Spleen (tissue), 7 donors: ENCODE measurements around the gene OXCT1.

Experiments
- CTCF ChIP-seq, 11 experiments: fragments of 200-600 bp in 7 of 11; fragments of 450-650 bp in 4 of 11; sonication (generic) in 4 of 11; IDR thresholded peaks in 8 of 11; conservative IDR thresholded peaks in 3 of 11; 1 replicate in 7 of 11; 2 replicates in 4 of 11; pipeline versions ENCODE4 v1.4.0 to v1.8.0; 2016 to 2021; ENCODE audit warnings: antibody characterized with exemption in 11 of 11, inconsistent platforms in 4 of 11, mild to moderate bottlenecking in 1 of 11
- POLR2AphosphoS5 ChIP-seq, 3 donors: sonication (generic); formaldehyde crosslinking; IDR thresholded peaks; one replicate each; pipeline ENCODE4 v1.5.1; 2017; ENCODE audit warnings: antibody characterized with exemption in 3 of 3
- donor health status: DM: no; HTN: no; CAD: no; lungs with moderate emphysema.
- donor health status: DM: no; HTN: no; CAD: no.
- donor health status: DM: no; HTN: no; CAD: no.

- TF ChIP-seq CTCF (IDR thresholded peaks at IDR 0.05 in 8 of 11, conservative IDR thresholded peaks at IDR 0.05 in 3 of 11): no peak
- TF ChIP-seq POLR2AphosphoS5 (IDR thresholded peaks at IDR 0.05): no peak
Observed at GRCh38 chr5:41841325-41841724, 28.9 kb downstream of the OXCT1 start.
